HepG2 (cell line): Measurements from ENCODE around the gene CATSPERD. TPM values are rescaled to one million over a fixed set of nuclear protein-coding genes. Genes with fewer than 3 reads are reported as not detected.

Experiments used
- polyA plus RNA-seq, 8 experiments: library from polyadenylated mRNA; depleted of rRNA in 3 of 8; stranded (reverse) in 7 of 8; unstranded in 1 of 8; fragments of >200 nt; fragmentation: Illumina TruSeq in 4 of 8; extraction: Trizol in 4 of 8; gene quantifications; 2 replicates each; pipeline versions ENCODE4 v1.2.1 to v1.2.3, GENCODE V29; 2011 to 2016; ENCODE audit warnings: low read depth in 4 of 8, missing spikeins in 1 of 8, mixed read lengths in 1 of 8; ENCODE audit not compliant: insufficient read depth in 1 of 8
- total RNA-seq, 5 experiments: library from RNA; depleted of rRNA; stranded (reverse); fragments of >200 nt; fragmentation: Illumina TruSeq; extraction: Trizol; gene quantifications; 2 replicates each; pipeline ENCODE4 v1.2.3, GENCODE V29; 2016; ENCODE audit warnings: low read depth in 1 of 5

The CATSPERD gene
- total and polyA plus RNA-seq, 2 of the 13 experiments (the other 11 are each of a cell fraction or from before 2014, with no cell fraction given): 0.04 TPM; not detected in 1

Other genes starting within 250 kb of the CATSPERD start
- gene TINCR, start 152.7 kb upstream of the CATSPERD start, total RNA-seq (2016; rRNA removed; fragmentation: Illumina TruSeq; extraction: Trizol): 0.04 and 0.33 TPM in 2 replicates
- 0.17 and 0.30 TPM in 2 replicates for gene TINCR, start 152.7 kb upstream of the CATSPERD start, polyA plus RNA-seq (2011; rRNA removed)
- 22.9 and 31.5 TPM in 2 replicates for gene SAFB2, start 97.9 kb upstream of the CATSPERD start, total RNA-seq (2016; rRNA removed; fragmentation: Illumina TruSeq; extraction: Trizol)
- 11.2 and 16.8 TPM in 2 replicates for gene SAFB2, start 97.9 kb upstream of the CATSPERD start, polyA plus RNA-seq (2011; rRNA removed)
- gene SAFB, start 97.6 kb upstream of the CATSPERD start, total RNA-seq (2016; rRNA removed; fragmentation: Illumina TruSeq; extraction: Trizol): 28.4 and 43.4 TPM in 2 replicates
- 21.0 and 27.2 TPM in 2 replicates for gene SAFB, start 97.6 kb upstream of the CATSPERD start, polyA plus RNA-seq (2011; rRNA removed)
- 35.4 and 37.9 TPM in 2 replicates for gene MICOS13, start 40.1 kb upstream of the CATSPERD start, total RNA-seq (2016; rRNA removed; fragmentation: Illumina TruSeq; extraction: Trizol)
- gene MICOS13, start 40.1 kb upstream of the CATSPERD start, polyA plus RNA-seq (2011; rRNA removed): 28.8 and 40.0 TPM in 2 replicates
- 2.8 TPM in 2 replicates for gene HSD11B1L, start 39.6 kb upstream of the CATSPERD start, total RNA-seq (2016; rRNA removed; fragmentation: Illumina TruSeq; extraction: Trizol)
- 3.9 and 4.6 TPM in 2 replicates for gene HSD11B1L, start 39.6 kb upstream of the CATSPERD start, polyA plus RNA-seq (2011; rRNA removed)
- gene RPL36, start 30.3 kb upstream of the CATSPERD start, total RNA-seq (2016; rRNA removed; fragmentation: Illumina TruSeq; extraction: Trizol): 706 and 763 TPM in 2 replicates
- 740 and 962 TPM in 2 replicates for gene RPL36, start 30.3 kb upstream of the CATSPERD start, polyA plus RNA-seq (2011; rRNA removed)
- 50.4 and 76.8 TPM in 2 replicates for gene LONP1, start 491 bp upstream of the CATSPERD start, total RNA-seq (2016; rRNA removed; fragmentation: Illumina TruSeq; extraction: Trizol)
- gene LONP1, start 491 bp upstream of the CATSPERD start, polyA plus RNA-seq (2011; rRNA removed): 59.5 and 69.0 TPM in 2 replicates
- gene PRR22, start 64.1 kb downstream of the CATSPERD start, total RNA-seq (2016; rRNA removed; fragmentation: Illumina TruSeq; extraction: Trizol): 0.77 and 2.3 TPM in 2 replicates
- gene PRR22, start 64.1 kb downstream of the CATSPERD start, polyA plus RNA-seq (2011; rRNA removed): 0.84 and 1.0 TPM in 2 replicates
- 20.6 and 25.1 TPM in 2 replicates for gene DUS3L, start 70.5 kb downstream of the CATSPERD start, total RNA-seq (2016; rRNA removed; fragmentation: Illumina TruSeq; extraction: Trizol)
- 13.3 and 15.6 TPM in 2 replicates for gene DUS3L, start 70.5 kb downstream of the CATSPERD start, polyA plus RNA-seq (2011; rRNA removed)
- 3.2 and 4.1 TPM in 2 replicates for gene NRTN, start 84.4 kb downstream of the CATSPERD start, total RNA-seq (2016; rRNA removed; fragmentation: Illumina TruSeq; extraction: Trizol)
- 5.3 and 7.3 TPM in 2 replicates for gene NRTN, start 84.4 kb downstream of the CATSPERD start, polyA plus RNA-seq (2011; rRNA removed)
- gene FUT6, start 119.1 kb downstream of the CATSPERD start, total RNA-seq (2016; rRNA removed; fragmentation: Illumina TruSeq; extraction: Trizol): 5.0 and 8.2 TPM in 2 replicates
- 27.7 and 53.3 TPM in 2 replicates for gene FUT6, start 119.1 kb downstream of the CATSPERD start, polyA plus RNA-seq (2011; rRNA removed)
- 0.20 and 0.53 TPM in 2 replicates for gene FUT3, start 130.8 kb downstream of the CATSPERD start, total RNA-seq (2016; rRNA removed; fragmentation: Illumina TruSeq; extraction: Trizol)
- gene FUT3, start 130.8 kb downstream of the CATSPERD start, polyA plus RNA-seq (2011; rRNA removed): 1.1 and 1.6 TPM in 2 replicates
- gene FUT5, start 149.9 kb downstream of the CATSPERD start, total RNA-seq (2016; rRNA removed; fragmentation: Illumina TruSeq; extraction: Trizol): not detected in 2 replicates
- gene FUT5, start 149.9 kb downstream of the CATSPERD start, polyA plus RNA-seq (2011; rRNA removed): 0.03 and 0.10 TPM in 2 replicates
- gene NDUFA11, start 183.2 kb downstream of the CATSPERD start, total RNA-seq (2016; rRNA removed; fragmentation: Illumina TruSeq; extraction: Trizol): 378 and 396 TPM in 2 replicates
- 286 and 302 TPM in 2 replicates for gene NDUFA11, start 183.2 kb downstream of the CATSPERD start, polyA plus RNA-seq (2011; rRNA removed)
- 1.2 and 2.4 TPM in 2 replicates for gene VMAC, start 184.2 kb downstream of the CATSPERD start, total RNA-seq (2016; rRNA removed; fragmentation: Illumina TruSeq; extraction: Trizol)
- 2.4 and 3.1 TPM in 2 replicates for gene VMAC, start 184.2 kb downstream of the CATSPERD start, polyA plus RNA-seq (2011; rRNA removed)
- 1.7 and 3.1 TPM in 2 replicates for gene CAPS, start 193.6 kb downstream of the CATSPERD start, total RNA-seq (2016; rRNA removed; fragmentation: Illumina TruSeq; extraction: Trizol)
- gene CAPS, start 193.6 kb downstream of the CATSPERD start, polyA plus RNA-seq (2011; rRNA removed): 3.1 and 4.5 TPM in 2 replicates